NCI-H69 (cell line): ENCODE measurements around the gene BPIFB6.
"Not testable (repeated sequence)": the region's sequence is repeated elsewhere in the genome, so short reads cannot be mapped to it uniquely, and the experiment has no call there.

Experiments
- DNase-seq: peaks from one replicate; lab custom pipeline; 2025; lab: John Stamatoyannopoulos, UW

The BPIFB6 gene

DNA sequence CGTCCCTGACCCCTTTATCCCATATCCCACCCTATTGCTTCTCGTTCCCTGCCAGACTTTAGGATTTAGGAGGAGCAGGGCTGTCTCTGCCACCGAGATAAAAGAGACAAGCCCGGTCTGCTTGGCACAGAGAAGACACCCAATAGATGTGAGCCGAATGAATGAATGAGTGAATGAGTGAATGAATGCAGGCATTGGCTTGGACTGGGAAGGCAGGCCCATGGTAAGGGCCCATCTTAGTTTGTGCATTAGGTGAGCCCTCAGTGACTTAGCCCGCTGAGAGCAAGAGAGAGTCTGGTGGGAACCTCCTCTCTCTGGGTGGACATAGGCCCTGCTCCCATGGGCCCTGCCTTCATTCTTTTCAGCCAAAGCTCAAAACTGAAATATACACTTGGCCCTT lies 879 bp upstream of the BPIFB6 start:
- DNase-seq: no peak

DNA sequence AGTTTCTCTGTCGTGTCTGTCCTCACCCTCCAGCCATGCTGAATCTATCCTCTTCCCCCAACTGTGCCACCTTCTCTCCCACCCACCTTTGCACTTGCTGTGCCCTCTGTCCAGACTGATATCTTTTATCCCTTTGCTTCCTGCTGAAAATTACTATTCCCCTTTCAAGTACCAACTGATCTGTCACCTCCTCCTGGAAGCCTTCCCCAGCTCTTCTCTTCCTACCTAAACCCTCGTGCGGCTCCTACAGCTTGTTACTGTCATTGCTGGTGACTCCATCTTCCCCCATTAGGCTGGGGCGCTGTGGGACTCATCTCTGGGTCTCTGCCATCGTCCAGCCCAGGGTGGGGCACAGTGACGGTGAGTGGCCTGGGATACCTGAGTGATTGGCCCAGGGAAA lies 1.1 kb downstream of the BPIFB6 start:
- no peak for DNase-seq

GRCh38 chr20:33033381-33033780 lies 1.9 kb downstream of the BPIFB6 start:
- no peak for DNase-seq

- no peak for DNase-seq
Measured at GRCh38 chr20:33034115-33034514, 2.7 kb downstream of the BPIFB6 start.

- no peak for DNase-seq
Measured at GRCh38 chr20:33034901-33035492, 3.5 kb downstream of the BPIFB6 start.

- no peak for DNase-seq
Measured at GRCh38 chr20:33037456-33037855, 6.0 kb downstream of the BPIFB6 start.

GRCh38 chr20:33038243-33038642 lies 6.8 kb downstream of the BPIFB6 start:
- DNase-seq: no peak

DNA sequence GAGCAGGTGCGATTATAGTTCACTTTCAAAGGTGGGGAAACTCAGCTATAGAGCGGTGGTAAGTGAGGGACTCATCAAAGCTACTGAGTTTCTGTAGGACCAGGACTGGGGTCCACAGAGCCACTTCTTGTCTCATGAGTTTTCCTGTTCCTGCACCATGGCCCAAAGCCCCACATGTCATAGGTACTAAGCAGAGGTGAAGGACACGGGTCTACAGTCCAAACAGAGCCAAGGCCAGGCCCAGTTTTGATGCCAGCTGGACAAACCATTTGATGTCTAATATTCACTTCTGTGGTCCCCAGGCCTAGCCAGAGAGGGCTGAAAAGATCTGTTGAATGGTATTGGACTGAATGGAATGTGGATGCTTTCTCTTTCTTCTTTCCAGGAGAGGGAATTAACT lies 11.0 kb downstream of the BPIFB6 start:
- DNase-seq: no peak

GRCh38 chr20:33042983-33043730 lies 11.7 kb downstream of the BPIFB6 start:
- no peak for DNase-seq

DNA sequence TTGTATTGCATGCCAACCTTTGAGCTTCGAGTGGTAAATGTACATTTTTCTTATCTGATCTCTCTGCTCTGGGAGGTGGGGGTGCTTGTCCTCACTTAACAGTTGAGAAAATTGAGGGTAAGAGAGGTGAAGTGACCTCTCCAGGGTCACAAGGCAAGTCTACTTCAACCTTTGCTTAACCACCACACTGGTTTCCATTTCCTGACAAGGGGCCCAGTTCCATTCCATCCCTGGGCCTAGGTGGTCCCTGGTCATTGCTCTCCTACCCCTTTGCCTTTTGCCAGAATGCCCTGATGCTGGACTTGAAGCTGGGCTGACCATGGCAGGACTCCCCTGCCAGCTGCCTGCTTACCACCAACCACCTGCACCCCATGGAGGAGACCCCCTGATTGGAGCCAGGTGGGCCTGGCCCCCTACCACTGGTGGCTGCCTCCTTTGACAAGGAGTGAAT lies 12.3 kb downstream of the BPIFB6 start:
- DNase-seq: no peak

GRCh38 chr20:33045129-33045721 lies 13.8 kb downstream of the BPIFB6 start:
- DNase-seq: not testable (repeated sequence)

- DNase-seq: no peak
Measured at GRCh38 chr20:33046412-33046811, 15.0 kb downstream of the BPIFB6 start.

DNA sequence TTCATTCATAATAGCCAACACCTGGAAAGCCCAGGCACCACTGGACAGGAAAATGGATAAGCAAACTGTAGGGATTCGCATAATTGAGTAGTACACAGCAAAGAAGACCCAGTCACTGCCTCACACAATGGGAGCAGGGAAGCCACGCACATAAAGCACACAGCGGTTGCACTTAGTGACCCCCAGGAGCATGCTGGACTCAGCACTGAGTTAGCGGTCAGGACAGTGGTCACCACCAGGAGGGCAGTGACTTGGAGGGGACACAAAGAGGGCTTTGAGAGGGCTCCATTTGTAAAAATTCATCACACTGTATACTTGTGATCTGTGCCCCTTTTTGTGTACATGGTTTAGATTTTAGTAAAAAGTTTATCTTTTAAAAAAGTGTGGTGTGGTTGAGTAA lies 19.9 kb downstream of the BPIFB6 start:
- DNase-seq: no peak

DNA sequence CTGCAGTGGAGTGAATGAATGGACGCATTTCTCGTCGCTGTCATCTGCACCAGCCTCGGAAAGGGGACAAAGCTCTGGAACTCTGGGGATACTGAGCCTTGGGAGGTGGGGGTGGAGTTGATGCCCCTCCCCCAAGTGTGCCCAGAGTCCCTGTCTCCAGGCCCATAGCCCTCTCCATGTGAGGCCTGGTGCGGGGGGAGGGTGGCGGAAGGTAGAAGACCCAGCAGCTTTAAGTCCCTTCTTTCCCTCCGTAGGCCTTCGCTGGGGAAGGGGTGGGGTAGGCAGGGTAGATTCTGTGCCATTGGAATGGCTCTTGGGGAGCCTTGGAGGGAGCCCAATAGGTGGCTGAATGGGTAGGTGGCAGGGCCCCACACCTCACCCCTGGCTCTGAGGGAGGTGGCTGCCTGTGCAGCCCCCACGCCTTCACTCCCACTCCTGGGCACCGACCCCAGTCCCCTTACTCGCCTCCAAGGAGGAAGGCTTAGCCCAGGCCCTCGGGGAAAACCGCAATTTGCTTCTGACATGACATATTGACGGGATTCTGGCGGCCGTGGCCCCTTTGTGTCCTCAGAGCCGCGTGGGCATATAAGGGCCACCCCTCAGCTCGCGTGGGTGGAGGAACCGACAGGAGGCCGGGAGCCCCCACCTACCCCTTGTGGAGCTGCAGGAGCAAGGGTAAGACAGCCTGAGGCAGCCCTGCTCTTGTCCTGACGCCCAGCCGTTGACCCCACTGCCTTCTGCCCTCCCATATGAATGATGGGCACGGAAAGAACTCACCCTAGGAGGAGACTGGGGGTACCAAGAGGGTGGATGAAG lies 22.1 kb downstream of the BPIFB6 start, which contains the start of gene BPIFB3:
BPIFB3 (plus strand) TSS at position 613 of the 816 bp plus-strand sequence. CDS start 1,533 bp downstream, outside the sequence.
- DNase-seq: no peak

DNA sequence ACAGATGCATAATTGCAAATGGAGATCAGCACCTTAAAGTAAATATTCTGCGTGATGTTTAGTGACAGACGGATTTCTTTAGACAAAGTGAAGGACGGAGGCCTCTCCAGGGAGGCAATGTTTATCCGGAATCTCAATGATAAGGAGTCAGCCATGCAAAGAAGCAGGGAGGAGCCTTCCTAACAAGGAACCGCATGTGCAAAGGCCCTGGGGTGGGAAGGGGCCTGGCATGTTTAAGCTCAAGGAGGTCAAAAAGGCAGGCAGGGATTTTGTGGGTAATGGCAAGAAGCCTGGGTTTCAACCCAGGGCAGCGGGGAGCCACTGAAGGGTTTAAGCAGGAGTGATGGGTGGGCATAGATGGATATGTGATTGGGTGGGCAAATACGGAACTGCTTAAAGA lies 22.9 kb downstream of the BPIFB6 start:
- DNase-seq: no peak

DNA sequence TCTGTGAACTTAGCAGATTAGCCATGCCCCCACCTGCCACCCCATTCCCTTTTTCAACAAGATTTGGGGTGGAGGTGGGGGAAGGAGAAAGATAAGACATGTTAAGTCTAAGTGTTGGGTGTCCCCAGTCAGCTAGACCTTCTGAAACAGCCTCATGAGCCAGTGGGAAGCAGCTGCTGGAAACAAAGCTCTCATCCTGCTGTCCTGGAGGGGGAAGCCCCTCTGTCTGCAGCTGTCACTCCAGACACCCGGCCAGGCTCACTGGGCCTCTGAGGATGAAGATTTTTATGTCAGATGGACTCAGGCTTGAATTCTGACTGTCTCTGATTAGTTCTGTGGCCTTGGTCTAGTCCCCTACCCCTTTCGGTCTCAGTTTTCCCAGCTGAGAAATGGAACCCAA lies 23.3 kb downstream of the BPIFB6 start:
- no peak for DNase-seq

- no peak for DNase-seq
Measured at GRCh38 chr20:33059136-33059535, 27.7 kb downstream of the BPIFB6 start.

- DNase-seq: no peak
Measured at GRCh38 chr20:33059741-33060390, 28.4 kb downstream of the BPIFB6 start.

DNA sequence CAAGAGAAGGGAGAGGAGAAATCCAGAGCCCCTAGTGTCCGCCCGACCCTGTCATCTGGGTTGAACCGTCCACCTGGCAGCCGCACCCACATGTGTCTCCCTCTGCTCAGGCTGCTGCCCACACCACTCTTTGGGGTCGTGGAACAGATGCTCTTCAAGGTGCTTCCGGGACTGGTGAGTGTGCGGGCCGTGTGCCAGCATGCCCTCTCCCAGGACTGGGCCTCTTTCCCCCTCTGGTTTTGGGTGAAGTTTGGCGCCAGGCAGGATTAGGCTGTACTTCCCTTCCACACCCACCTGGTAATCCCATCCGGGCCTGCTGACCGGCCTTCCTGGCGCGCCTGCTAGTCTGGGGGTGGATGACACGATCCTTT lies 30.2 kb downstream of the BPIFB6 start:
- no peak for DNase-seq

DNA sequence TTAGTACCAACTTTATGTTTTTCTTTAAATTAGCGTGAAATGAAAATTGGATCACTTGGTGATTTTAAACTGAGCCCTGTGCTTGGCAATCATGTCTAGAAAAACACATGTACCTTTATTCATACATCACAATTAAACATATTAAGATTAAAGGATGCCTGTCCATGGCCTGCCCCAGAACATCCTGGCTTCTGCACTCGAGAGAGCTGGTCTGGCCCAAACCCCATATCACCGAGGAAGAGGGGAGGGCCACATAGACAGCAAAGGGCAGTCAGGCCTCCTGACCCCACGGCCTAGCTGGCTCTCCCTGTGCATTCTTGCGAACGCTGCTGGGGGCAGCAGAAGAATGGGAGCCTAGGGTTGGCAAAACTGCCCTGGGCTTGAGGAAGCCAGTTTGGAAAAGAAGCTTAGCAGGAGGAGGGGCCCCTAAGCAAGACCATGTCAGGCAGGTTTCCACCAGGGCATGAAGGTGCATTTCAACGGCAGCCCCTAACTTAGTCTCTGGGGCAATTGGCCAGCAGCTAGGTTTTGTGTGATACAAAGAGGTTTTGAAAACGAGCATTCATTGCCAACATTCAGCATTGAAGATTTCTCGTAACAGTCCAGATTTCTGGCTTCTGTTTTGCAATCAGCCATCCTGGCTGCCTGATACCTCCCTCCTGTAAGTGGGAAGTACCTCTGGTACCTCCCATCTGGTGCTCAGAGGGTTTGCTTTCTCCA lies 30.8 kb downstream of the BPIFB6 start:
- DNase-seq: no peak

DNA sequence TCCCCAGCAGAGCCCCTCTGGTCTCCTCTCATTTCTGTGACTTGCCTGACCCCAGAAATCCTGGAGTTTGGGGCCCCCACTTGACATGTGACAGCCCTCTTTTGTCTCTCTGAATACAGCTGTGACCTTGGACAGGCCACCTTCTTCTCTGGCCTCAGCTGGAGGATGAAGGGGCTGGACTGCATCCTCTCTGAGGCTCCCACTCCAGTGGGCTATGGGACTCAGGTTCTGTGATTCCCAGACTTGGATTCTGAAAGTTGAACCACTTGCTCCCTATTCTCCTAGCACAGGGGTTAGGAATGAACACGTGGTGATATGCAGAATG lies 31.3 kb downstream of the BPIFB6 start:
- DNase-seq: no peak
